HS-27A (cell line): ENCODE data around the gene OSBPL6.
"Not testable (repeated sequence)": the region's sequence is repeated elsewhere in the genome, so short reads cannot be mapped to it uniquely, and the experiment has no call there.

Source experiments
- DNase-seq: peaks from one replicate; pipeline ENCODE4 v3.0.0-alpha.2; 2012; ENCODE audit warnings: low read depth, missing footprints

OSBPL6 gene

DNA sequence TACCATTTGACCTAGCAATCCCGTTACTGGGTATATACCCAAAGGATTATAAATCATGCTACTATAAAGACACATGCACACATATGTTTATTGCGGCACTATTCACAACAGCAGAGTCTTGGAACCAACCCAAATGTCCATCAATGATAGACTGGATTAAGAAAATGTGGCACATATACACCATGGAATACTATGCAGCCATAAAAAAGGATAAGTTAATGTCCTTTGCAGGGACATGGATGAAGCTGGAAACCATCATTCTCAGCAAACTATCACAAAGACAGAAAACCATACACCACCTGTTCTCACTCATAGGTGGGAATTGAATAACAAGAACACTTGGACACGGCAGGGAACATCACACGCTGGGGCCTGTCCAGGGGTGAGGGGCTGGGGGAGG, 163.4 kb downstream of the OSBPL6 start:
- DNase-seq: not testable (repeated sequence)

DNA sequence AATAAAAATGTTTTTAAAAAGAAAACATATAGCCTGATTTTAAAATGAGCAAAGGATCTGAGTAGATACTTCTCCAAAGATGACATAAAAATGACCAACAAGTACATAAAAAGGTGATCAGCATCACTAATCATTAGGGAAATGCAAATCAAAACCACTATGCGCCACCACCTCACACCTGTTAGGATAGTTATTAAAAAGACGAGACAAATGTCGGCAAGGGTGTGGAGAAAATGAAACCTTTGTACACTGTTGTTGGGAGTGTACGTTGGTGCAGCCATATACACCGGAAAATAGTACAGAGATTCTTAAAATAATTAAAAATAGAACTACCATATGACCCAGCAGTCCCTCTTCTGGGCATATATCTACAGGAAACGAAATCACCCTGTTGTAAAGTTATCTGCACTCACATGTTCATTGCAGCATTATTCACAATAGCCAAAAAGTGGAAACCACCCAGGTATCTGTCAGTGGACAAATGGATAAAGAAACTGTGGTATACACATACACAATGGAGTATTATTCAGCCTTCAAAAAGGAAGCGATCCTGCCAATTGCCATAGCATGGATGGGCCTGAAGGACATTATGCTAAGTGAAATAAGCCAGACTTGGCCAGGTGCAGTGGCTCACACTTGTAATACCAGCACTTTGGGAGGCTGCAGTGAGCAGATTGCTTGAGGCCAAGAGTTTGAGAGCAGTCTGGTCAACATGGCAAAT, 165.0 kb downstream of the OSBPL6 start:
- DNase-seq: no peak

DNA sequence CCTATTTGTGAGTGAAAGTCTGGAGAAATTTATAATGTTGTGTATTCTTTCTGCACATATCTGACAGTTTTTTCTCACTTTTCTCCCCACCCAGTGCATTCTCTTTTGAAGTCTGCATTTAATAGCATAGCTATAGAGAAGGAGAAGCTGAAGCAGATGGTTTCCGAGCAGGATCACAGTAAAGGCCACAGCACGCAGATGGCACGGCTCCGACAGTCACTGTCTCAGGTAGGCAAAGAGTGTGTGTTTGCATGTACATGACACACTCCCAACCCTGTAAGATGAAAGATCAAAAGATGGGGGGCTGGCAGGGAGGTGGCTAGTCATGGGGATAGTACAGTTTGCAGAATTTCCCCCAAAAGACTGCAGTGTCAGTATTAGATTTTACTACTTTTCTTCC, 167.3 kb downstream of the OSBPL6 start:
- no peak for DNase-seq

DNA sequence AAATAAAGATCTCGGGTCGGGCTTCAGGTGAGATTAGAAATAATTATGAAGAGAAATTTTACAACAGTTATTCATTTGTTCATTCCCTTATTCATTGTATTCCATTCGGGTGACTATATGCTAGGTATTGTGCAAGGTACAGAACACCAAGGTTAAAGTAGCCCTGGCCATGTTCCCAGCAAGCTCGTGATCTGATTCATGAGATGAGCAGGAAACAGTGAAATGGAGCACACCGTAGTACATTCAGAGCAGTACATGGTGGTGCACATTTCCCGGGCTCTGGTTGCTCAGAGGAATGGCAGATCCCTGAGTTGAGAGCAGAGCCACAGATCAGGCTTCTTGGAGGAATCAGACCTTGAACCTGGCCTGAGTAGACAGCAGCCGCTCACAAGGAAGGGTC, 168.9 kb downstream of the OSBPL6 start:
- DNase-seq: no peak

DNA sequence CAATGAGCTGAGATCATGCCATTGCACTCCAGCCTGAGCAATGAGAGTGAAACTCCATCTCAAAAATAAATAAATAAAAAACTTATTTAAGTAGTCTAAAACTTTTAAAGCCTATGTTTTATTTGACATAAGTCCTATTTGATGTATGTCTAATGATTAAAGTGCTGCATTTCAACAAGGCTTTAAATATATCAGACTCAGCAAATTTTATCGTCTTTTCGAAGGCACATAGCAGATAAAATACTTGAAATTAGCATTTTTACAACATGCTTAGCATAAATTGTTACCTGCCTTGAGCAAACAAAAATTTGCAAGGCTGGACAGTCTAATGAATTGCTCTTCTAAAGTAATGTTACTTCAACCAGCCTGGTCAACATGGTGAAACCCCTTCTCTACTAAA, 170.8 kb downstream of the OSBPL6 start:
- no peak for DNase-seq

DNA sequence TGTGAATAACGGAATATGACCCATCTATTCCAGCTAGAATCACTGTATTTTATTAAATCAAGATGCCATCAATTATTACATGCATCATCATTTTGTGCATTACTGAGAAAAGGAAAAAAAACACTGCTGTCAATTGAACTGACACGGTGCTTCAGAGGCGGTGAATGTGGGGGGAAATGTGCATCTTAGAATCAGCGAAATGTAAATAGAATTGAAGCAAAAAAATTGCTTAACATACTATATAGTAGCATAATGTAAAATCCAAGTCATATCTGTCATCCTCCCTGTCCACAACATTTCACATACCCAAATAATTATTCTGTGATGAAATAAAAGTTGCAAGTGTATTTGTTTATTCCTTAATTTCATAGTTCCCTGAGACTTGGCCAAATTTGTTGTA, 172.1 kb downstream of the OSBPL6 start:
- DNase-seq: no peak

DNA sequence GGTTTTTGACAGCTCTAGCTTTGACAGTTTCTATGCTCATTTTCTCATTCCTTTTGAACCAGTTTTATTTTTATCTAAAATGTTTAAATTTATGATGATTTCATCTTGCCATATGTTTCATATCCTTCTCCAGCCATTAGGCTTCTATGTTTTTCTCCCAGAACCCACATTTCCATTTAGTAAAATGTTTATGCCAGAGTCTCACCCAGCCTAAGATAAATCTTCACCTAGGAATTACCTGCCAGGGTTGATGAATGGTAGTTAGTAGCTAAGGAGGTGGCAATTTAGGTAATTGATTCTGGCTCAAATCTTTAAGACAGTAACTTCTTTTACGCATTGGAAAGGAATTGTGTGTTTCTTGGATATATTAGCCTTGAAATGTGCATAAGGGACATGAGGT, 173.0 kb downstream of the OSBPL6 start:
- DNase-seq: no peak

DNA sequence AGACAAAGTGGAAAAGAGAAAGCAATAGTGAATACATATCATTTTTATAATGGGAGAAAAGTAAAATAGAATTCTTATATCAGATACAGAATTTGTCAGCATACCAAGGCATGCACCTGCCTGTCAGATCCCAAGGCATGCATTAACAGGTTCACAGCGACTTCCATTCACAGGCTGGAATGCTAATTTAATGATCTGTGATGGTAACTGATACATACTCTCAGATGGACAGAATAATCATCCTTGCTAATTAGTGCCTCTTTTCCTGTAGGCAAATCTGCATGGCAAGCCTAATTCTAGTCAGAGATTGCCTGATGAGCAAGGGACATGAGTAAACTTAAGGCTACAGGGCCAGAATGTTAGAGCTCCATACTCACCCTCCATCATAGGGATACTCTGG, 180.6 kb downstream of the OSBPL6 start:
- no peak for DNase-seq

DNA sequence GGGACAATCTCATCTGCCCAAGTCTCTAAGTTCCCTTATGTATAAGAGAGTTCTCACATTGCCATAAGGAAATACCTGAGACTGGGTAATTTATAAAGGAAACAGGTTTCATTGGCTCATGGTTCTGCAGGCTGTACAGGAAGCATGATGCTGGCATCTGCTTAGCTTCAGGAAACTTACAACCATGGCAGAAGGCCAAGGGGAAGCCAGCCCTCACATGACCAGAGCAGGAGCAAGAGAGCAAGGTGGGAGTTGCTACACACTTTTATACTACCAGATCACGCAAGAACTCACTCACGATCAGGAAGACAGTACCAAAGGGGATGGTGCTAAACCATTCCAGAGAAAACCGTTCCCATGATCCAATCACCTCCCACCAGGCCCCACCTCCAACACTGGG, 182.7 kb downstream of the OSBPL6 start:
- DNase-seq: no peak

DNA sequence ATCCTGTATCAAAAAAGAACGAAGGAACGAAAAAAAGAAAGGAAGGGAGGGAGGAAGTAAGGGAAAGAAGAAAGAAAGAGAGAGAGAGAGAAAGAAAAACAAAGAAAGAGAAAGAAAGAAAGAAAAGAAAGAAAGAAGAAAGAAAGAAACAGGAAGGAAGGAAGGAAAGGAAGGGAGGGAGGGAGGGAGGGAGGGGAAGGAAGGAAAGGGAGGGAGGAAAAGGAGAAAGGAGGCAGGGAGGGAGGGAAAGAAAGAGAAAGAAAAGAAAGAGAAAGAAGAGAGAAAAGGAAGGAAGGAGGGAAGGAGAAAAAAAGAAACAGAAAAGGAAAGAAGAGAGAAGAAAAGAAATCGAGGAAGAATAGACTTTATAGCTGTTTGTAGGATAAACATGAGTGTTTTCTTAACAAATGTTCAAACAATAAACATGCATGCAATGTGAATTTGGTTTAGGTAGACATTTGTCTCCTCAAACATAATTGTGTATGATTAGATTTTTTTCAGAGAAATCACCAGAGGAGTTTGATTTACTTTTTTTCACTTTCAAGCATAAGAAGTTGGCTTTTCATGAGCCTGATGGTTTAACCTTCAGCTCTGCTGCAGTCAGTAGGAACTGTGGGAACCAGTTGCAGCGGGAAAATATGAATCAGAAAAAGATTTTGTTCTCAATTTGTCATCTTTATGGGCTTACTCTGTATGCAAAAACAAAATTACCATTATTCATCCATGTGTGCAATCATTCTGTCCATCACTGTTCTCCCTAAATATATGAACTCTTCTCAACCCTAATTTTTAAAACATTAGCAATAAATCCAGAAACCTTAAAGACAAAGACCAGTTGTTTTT, 185.1 kb downstream of the OSBPL6 start:
- DNase-seq: no peak

DNA sequence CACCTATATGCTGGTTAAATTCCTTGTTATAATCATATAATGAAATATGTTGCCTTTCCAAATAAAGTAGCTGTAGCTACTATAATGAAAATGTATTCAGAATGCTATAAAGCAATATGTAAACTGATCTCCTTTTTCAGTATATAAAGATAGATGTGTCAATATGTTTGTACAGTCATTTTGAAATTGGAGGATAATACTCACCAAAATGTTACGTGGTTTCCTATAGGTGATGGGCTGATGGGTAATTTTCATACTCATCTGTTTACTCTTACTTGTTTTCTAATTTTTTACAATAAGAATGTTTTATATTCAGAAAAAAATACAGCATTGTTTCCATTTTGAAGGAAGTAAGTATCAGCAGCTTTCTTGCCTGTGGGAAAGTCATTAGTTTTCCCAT, 186.5 kb downstream of the OSBPL6 start:
- DNase-seq: no peak

DNA sequence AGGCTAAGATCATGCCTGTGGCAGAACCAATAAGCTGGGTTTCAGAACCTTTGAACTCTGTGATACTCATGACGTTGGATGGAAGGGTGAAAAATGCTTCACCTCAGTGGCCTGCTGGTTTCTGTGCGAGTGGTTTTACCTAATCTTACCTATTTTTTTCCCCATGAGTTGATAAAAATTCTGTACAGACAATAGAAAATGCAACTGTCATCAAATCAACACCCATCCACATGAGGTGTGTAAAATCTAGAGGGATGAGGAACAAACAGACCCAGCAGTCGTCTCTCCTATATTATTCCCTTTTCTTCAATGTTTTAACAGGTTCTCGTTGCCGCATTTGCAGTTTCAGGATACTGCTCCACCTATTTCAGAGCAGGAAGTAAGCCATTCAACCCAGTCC, 189.4 kb downstream of the OSBPL6 start:
- DNase-seq: no peak

DNA sequence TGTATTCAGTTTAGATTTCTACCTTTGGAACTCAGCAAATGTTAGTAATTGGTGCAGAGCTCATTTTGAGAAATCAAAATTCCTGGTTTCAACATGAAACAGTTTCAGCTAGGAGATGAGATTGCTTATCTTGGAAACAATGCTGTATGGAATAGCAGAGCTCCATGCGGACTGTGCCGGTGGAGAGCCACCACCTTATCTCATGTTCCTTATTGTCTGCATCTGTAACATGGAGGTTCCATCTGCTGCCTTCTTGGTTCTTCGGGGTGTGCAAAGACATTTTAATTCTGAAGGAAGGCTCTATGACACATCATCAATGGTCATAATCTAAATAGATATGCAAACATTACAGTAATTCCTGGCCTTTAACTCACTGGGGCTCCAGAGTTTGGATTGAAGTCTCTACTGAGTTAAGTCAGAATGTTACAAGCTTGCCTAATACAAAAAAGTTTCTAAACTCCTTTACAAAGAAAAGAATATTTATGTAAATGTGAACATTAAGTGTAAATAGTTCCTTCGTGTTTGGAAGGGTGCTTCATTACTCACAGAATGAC, 191.4 kb downstream of the OSBPL6 start:
- DNase-seq: no peak

DNA sequence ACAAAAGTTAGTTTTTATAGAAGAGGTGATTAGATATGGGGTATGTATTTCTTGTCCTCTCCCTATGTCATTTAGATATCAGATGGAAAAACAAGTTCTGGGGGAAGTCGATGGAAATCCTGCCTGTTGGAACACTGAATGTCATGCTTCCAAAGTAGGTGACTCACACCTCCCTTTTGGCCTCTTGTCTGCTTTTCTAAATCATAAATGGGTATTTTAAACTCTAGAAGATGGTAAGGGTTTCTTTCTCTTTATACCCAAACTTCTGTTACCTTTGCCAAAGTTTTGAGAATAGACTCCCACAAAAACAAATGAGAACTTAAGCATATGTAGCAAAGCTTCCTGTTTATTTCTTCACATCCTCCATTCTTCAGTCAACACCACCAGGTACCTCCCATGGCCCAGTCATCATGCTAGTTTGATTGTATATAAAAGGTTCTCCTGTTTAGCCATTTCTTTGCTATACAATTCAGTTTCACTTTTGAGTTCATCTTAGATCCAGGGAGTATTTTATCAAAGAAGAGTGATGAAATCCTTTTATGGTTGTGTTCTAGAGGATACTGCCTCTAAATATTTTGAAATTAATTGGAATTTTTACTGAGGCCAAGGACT, 192.8 kb downstream of the OSBPL6 start:
- no peak for DNase-seq

DNA sequence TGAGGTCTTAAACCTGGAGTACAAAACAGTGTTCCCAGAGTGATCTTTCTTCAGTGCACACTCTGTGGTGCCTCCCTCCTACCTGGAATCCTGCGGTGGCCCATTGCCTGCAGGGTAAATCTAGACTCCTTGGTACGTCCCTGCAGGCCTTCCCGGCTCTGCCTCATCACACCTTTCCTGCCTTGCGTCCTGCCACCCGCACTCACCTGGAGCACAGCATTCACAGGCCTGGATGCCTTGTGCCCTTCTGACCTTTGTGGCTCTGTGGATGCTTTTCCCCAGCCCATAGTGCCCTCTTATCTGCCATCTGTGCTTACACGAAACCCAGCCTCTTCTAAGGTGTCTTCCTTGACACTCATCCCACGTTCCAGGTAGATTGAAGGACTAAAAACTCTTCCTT, 194.0 kb downstream of the OSBPL6 start:
- DNase-seq: no peak

DNA sequence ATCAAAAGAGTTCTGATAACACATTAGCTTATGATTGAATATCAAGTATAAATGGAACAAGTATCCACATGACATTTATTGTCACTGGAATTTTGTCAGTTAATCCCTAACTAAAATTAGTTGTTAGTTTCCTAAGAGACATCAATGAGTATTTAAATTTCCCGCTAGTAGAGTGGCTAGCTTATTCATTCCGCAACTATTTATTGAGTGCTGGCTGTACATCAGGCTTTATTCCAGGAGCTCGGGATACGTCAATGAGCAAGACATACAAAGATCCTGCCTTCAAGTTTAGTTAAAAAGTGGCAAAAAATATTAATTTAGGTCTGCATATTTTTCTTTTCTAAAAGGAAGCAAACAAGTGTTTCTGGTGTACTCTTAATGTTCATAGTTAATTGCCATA, 197.4 kb downstream of the OSBPL6 start:
- no peak for DNase-seq

DNA sequence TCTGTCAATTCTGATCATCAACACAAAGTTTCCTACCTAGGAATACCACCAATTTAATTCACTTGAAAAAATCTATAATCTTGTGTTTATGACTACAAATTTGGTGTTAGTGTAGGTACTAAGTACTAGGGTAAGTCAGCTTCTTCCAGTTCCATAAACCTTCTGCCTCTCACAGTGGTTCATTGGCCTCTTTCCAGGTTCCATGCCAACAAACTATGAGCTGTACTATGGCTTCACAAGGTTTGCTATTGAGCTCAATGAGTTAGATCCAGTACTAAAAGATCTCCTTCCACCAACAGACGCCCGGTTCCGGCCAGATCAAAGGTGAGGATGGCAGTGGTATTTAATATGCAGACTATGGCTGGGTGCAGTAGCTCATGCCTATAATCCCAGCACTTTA, 197.9 kb downstream of the OSBPL6 start:
- DNase-seq: no peak

DNA sequence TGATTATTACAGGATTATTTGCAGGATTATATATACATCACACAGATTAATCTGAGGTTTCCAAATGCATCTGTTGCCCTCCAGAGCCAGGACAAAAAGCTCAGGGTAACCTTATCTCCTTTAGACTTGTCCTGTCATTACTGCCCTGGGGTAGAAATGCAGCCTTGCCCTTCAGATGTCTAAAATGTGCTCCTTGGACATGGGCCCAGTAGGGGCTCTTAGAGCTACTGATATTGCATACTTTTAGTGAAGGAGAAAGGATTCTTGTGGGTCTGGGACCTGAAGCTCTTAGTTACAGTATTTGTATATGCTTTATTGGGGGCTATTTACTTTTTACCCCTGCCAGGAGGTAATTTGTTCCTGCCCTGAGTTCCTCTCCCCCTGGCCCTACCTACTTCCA, 200.5 kb downstream of the OSBPL6 start:
- DNase-seq: no peak

DNA sequence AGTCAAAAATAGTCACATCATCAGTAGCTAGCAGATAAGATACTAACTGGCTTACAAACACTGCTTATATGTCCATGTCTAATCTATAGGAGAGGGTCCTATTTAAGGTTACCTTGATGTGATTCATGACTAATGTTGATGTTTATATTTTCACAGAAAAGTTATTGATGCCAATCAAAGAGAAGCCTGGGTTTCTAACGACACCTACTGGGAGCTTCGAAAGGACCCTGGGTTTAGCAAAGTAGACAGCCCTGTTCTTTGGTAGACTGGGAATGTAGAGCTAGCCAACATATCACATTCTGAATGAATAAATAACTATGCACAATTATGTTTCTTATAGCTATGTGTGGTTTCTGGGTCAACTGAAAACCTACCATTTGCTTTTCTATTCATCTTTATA, 201.0 kb downstream of the OSBPL6 start:
- no peak for DNase-seq

DNA sequence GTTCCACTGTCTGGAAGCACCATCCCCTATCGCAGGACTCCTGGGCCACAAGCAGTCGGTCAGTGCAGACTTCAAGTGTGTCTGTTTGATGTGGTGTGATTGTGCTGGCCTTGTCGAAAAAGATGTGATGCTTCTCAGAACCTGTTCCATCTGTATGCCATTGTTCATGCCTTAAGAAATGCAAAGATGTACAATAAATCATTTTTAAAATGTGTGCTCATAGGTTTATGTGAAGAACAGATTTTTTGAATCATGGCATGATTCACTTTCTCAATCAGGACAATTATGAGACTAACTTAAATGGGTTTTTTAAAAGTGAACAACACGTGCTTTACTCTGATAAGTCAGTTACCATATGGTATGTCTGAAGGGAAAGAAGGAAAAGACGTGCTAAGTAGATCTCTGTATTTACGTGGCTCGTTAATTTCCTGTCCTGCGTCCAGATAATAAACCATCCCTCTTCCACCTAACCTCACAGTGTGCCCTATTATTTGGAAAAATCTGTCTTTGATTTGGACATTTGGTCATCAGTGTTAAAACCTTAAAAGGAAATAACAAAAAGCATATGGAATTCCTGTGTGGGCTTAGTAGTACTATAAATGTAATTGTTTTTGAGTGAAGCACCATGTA, 201.7 kb downstream of the OSBPL6 start:
- DNase-seq: no peak

DNA sequence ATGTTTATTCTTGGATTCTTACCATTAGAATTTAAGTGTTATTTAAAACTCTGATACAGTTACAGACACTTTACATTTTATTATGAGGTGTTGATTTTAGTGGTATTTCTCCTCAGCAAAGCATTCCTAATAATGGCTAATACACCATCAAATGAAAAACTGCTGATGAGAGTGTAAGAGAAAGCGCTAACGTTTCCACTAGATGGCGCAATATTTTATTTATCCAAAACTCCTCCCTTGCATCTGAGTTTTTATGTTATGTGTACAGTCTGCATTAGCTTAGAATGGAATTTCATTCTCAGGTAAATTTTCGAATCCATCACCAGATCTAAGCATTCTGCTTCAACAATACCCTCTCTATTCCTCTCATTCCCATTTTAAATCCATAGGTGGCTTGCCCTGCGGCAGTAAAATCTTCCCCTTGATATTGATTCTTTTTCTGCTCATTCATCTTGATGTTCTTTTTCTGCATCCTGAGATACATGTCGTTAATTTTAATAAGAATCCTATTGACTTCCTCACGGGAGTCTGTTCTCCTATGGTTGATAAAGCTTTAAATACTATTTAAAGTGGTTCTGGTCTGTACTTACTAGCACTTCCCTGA, 202.8 kb downstream of the OSBPL6 start:
- no peak for DNase-seq

DNA sequence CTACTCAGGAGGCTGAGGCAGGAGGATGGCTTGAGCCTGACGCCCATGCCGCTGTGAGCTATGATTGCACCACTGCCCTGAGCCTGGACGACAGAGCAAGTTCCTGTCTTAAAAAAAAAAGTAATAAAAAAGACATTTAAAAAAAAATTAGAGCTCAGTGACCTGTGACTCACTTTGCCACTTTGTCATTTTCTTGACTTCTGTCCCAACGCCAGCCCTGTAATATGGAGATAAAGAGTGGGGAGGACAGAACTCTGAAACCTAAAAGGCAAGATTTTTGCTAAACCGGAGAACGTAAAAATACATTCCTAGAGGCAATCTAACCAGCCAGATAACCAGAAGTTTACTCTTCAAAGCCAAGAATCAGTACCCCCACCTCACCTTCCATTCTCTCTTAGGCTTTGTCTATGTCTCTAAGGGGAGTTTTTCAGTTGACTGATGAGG, 207.7 kb downstream of the OSBPL6 start:
- DNase-seq: no peak
